Hindlimb muscle (tissue), 1 donor: Measurements from ENCODE around the gene CRISPLD2. TPM values are rescaled to one million over a fixed set of nuclear protein-coding genes. Genes with fewer than 3 reads are reported as not detected.

Experiments
- DNase-seq: peaks from one replicate; pipeline ENCODE4 v3.0.0-alpha.2; 2013
- polyA plus RNA-seq: library from polyadenylated mRNA; unstranded; fragments of 120-200 nt; gene quantifications from one replicate; pipeline ENCODE4 v1.2.1, GENCODE V29; 2013; ENCODE audit not compliant: insufficient read length

CRISPLD2 gene
- polyA plus RNA-seq, 1 donor, result 6.2 TPM

- no peak for DNase-seq
These were observed 16.6 kb upstream of the CRISPLD2 start for GRCh38 chr16:84803146-84803545.

GRCh38 chr16:84804326-84804725 lies 15.5 kb upstream of the CRISPLD2 start:
- no peak for DNase-seq

- no peak for DNase-seq
These were observed 13.4 kb upstream of the CRISPLD2 start for GRCh38 chr16:84806256-84806889.

- DNase-seq, result no peak
These were observed 12.9 kb upstream of the CRISPLD2 start for GRCh38 chr16:84806890-84807258.

GRCh38 chr16:84807776-84808175 lies 12.0 kb upstream of the CRISPLD2 start:
- DNase-seq, result no peak

GRCh38 chr16:84808826-84809225 lies 11.0 kb upstream of the CRISPLD2 start:
- DNase-seq, result no peak

- DNase-seq, result peak; percentile 48
These were observed 9.1 kb upstream of the CRISPLD2 start for GRCh38 chr16:84810518-84811273.

- no peak for DNase-seq
These were observed 8.3 kb upstream of the CRISPLD2 start for GRCh38 chr16:84811529-84811928.

GRCh38 chr16:84813141-84813934 lies 6.4 kb upstream of the CRISPLD2 start:
- DNase-seq, result no peak

- DNase-seq, result no peak
These were observed 4.3 kb upstream of the CRISPLD2 start for GRCh38 chr16:84815462-84815861.

GRCh38 chr16:84816023-84816422 lies 3.8 kb upstream of the CRISPLD2 start:
- no peak for DNase-seq

GRCh38 chr16:84816485-84816884 lies 3.3 kb upstream of the CRISPLD2 start:
- no peak for DNase-seq

GRCh38 chr16:84817206-84817605 lies 2.6 kb upstream of the CRISPLD2 start:
- DNase-seq, result no peak

GRCh38 chr16:84817613-84818012 lies 2.2 kb upstream of the CRISPLD2 start:
- no peak for DNase-seq

GRCh38 chr16:84818133-84818532 lies 1.7 kb upstream of the CRISPLD2 start:
- DNase-seq, result no peak

- DNase-seq, result no peak
These were observed 669 bp upstream of the CRISPLD2 start for GRCh38 chr16:84818989-84819643.

- DNase-seq, result no peak
These were observed 510 bp downstream of the CRISPLD2 start for GRCh38 chr16:84820305-84820684.

- DNase-seq, result no peak
These were observed 986 bp downstream of the CRISPLD2 start for GRCh38 chr16:84820771-84821170.

GRCh38 chr16:84821179-84821578 lies 1.4 kb downstream of the CRISPLD2 start:
- no peak for DNase-seq

GRCh38 chr16:84821728-84822689 lies 2.2 kb downstream of the CRISPLD2 start:
- DNase-seq, result no peak

- no peak for DNase-seq
These were observed 3.2 kb downstream of the CRISPLD2 start for GRCh38 chr16:84822990-84823389.

- DNase-seq, result no peak
These were observed 3.7 kb downstream of the CRISPLD2 start for GRCh38 chr16:84823484-84823883.
